ENCODE measurements around the gene OLFM4. TPM values are rescaled to one million over a fixed set of nuclear protein-coding genes. Genes with fewer than 3 reads are reported as not detected.

Gene OLFM4
- polyA plus RNA-seq, 1 donor (not counting 4 experiments of a cell fraction or from before 2014, with no cell fraction given), result not detected

GRCh38 chr13:53038993-53039392, 10.4 kb downstream of the OLFM4 start:
- FAIRE-seq, result no peak
- H3K4me3 ChIP-seq (ENCODE audit: control insufficient read depth in 2 of 3, extremely low read depth in 1 of 3, insufficient read depth in 2 of 3, low read depth in 1 of 3, low read length in 3 of 3), result no peak overlapping the region
- H4K20me1 ChIP-seq (ENCODE audit: control insufficient read depth, extremely low read depth, insufficient read depth, low read length), result no peaks in the 10 kb centered on the region
- no peak for TF ChIP-seq EZH2 (IDR thresholded peaks at IDR 0.05; ENCODE audit: low read length)
- TF ChIP-seq CTCF (optimal IDR thresholded peaks at IDR 0.05 in 1 of 3, IDR thresholded peaks at IDR 0.05 in 1 of 3, conservative IDR thresholded peaks at IDR 0.05 in 1 of 3; ENCODE audit: extremely low read depth in 1 of 3, insufficient read depth in 2 of 3, low read length in 3 of 3), result no peak
- no peaks in the 10 kb centered on the region for H3K79me2 ChIP-seq (ENCODE audit: control insufficient read depth, insufficient read depth, low read length)
- no peaks in the 10 kb centered on the region for H3K9me1 ChIP-seq (ENCODE audit: control insufficient read depth, extremely low read depth, insufficient read depth, low read length)
- no peaks in the 10 kb centered on the region for H3K9me3 ChIP-seq (ENCODE audit: control insufficient read depth, low read depth, low read length)
- no peak overlapping the region for H3K4me2 ChIP-seq (ENCODE audit: control insufficient read depth, extremely low read depth, insufficient read depth, low read depth, low read length)
- no peaks in the 10 kb centered on the region for H3K4me1 ChIP-seq (ENCODE audit: control insufficient read depth, extremely low read depth, insufficient read depth, low read length)
- H2AFZ ChIP-seq (ENCODE audit: control insufficient read depth, low read length), result no peak overlapping the region
- no peak overlapping the region for H3K9ac ChIP-seq (ENCODE audit: control insufficient read depth, extremely low read depth, insufficient read depth, low read length)
- dilution Hi-C loops (cut with MboI; ENCODE audit: extremely low pct_ligation_motif_present, low sequenced_read_pairs), result no loop called here
- H3K27me3 ChIP-seq (ENCODE audit: control insufficient read depth, extremely low read depth, insufficient read depth, low read length), result no peaks in the 10 kb centered on the region
- H3K36me3 ChIP-seq (ENCODE audit: control insufficient read depth in 2 of 2, extremely low read depth in 1 of 2, insufficient read depth in 2 of 2, low read length in 2 of 2), result no peaks in the 10 kb centered on the region
- no peak overlapping the region for H3K27ac ChIP-seq (ENCODE audit: control insufficient read depth, insufficient read depth, low read length)
- DNase-seq (ENCODE audit: low read depth, low spot score), result no peak

GRCh38 chr13:53041968-53042516, 13.4 kb downstream of the OLFM4 start:
- dilution Hi-C loops (cut with MboI; ENCODE audit: extremely low pct_ligation_motif_present, low sequenced_read_pairs), result no loop called here
- no peaks in the 10 kb centered on the region for H3K9me3 ChIP-seq (ENCODE audit: control insufficient read depth, low read depth, low read length)
- H3K27ac ChIP-seq (ENCODE audit: control insufficient read depth, insufficient read depth, low read length), result no peak overlapping the region
- no peaks in the 10 kb centered on the region for H4K20me1 ChIP-seq (ENCODE audit: control insufficient read depth, extremely low read depth, insufficient read depth, low read length)
- H3K36me3 ChIP-seq (ENCODE audit: control insufficient read depth in 2 of 2, extremely low read depth in 1 of 2, insufficient read depth in 2 of 2, low read length in 2 of 2), result no peaks in the 10 kb centered on the region
- no peaks in the 10 kb centered on the region for H3K4me1 ChIP-seq (ENCODE audit: control insufficient read depth, extremely low read depth, insufficient read depth, low read length)
- H2AFZ ChIP-seq (ENCODE audit: control insufficient read depth, low read length), result no peak overlapping the region
- H3K4me2 ChIP-seq (ENCODE audit: control insufficient read depth, extremely low read depth, insufficient read depth, low read depth, low read length), result no peak overlapping the region
- H3K9me1 ChIP-seq (ENCODE audit: control insufficient read depth, extremely low read depth, insufficient read depth, low read length), result no peaks in the 10 kb centered on the region
- H3K27me3 ChIP-seq (ENCODE audit: control insufficient read depth, extremely low read depth, insufficient read depth, low read length), result no peaks in the 10 kb centered on the region
- no peak overlapping the region for H3K4me3 ChIP-seq (ENCODE audit: control insufficient read depth in 2 of 3, extremely low read depth in 1 of 3, insufficient read depth in 2 of 3, low read depth in 1 of 3, low read length in 3 of 3)
- TF ChIP-seq EZH2 (IDR thresholded peaks at IDR 0.05; ENCODE audit: low read length), result no peak
- TF ChIP-seq CTCF (optimal IDR thresholded peaks at IDR 0.05 in 1 of 3, IDR thresholded peaks at IDR 0.05 in 1 of 3, conservative IDR thresholded peaks at IDR 0.05 in 1 of 3; ENCODE audit: extremely low read depth in 1 of 3, insufficient read depth in 2 of 3, low read length in 3 of 3), result no peak
- DNase-seq (ENCODE audit: low read depth, low spot score) (no peak), FAIRE-seq (no peak)
- no peak overlapping the region for H3K9ac ChIP-seq (ENCODE audit: control insufficient read depth, extremely low read depth, insufficient read depth, low read length)
- no peaks in the 10 kb centered on the region for H3K79me2 ChIP-seq (ENCODE audit: control insufficient read depth, insufficient read depth, low read length)
